HG03175 (cell line): ENCODE data around the gene CDH22.

ENCODE experiments used
- ATAC-seq: cut with Tn5 transposase; IDR thresholded peaks from one replicate; pipeline ENCODE4 v1.9.1; 2021; ENCODE audit warnings: mild to moderate bottlenecking, moderate library complexity; ENCODE audit not compliant: unreplicated experiment

Gene CDH22

DNA sequence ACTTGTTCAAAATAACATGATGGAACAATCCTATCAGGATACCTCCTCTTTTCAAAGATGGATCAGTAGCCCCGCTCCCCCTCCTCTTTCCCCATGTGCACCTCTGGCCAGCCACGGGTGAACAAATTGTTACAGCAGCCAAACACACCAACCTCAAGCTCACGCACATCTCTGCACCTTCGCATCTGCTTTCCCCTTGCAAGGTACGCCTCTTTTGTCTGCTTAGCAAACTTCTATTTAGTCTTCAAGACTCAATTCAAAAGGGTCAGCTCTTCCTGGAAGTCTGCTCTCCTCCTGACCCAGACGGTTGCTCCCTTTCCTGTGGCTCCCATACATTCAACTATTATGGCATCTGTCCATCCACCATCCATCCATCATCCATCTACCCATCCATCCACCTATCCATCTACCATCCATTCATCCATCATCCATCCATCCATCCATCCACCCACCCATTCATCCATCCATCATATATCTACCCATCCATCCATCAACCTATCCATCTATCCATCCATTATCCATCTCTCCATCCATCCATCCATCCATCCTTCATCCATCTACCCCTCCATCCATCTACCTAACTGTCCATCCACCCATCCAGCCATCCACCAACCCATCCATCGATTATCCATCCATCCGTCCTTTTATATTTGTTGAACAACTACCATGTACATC, 36.3 kb upstream of the CDH22 start:
- ATAC-seq = no peak

GRCh38 chr20:46343975-46344357, 35.7 kb upstream of the CDH22 start:
- no peak for ATAC-seq

DNA sequence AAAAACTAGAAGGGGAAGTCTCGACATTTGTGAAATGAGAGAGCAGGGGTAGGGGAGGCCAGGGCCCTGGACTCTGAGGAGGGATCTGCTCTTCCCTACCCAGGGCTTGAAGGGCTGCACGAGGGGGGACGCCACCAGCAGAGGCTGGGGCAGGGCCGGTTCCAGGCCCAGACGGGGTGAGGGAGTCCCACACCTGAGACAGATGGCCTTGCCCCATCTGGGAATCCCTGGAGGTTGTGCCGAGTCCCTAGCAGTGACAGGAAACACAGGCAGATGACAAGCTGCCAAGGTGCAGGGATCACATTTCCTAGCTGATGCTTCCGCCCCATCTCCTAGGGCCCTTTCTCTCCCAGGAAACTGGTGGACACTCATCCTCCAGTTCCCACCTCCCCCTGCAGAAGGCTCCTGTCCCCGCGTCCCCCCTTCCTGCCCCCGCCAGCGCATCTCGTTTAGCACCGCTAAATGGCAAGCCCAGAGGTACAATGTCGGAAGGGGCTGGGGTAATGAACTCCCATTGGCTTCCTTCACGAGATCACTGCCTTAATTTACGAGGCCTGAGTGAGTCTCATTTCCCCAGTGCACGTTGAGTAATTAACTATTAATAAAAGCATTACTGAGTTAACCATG, 35.2 kb upstream of the CDH22 start:
- ATAC-seq = no peak

DNA sequence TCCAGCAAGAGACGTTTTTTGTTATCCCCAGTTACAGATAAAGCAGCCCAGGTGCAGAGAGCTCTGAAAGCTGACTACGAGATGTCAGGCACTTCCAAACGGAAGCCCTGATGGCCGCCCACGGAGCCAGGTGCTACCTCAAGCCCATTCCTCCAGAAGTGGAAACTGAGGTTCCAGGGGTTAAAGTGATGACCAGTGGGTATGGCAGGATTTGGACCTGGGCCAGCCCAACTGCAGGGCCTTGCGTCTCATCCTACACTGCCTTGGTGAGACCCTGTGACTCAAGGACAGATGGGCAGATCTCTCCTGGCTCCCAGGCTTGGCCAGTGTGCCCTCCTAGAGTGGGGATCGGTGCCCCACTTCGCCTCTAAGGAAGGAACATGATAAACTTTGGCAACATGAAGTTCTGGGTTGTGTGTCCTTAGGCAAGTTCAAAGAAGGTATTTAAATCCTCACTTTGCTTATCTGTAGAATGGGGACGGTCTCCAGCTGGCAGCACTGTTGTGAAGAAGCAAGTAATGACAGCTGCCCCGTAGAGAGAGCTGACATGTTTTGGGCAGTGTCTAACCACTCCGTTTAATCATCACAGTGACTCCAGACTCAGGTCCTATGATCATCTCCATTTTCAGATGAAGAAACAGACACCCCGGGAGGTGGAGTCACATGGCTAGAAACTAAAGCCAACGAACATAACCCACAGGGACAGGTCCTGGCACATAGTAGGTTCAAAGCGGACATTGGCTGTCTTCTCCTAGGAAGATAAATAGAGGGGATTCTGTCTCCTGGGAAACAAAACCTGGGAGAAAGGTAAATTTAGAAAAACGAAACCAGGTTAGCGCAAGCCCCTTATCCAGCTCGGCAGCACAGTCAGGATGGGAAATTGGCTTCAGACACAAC, 34.4 kb upstream of the CDH22 start:
- no peak for ATAC-seq

DNA sequence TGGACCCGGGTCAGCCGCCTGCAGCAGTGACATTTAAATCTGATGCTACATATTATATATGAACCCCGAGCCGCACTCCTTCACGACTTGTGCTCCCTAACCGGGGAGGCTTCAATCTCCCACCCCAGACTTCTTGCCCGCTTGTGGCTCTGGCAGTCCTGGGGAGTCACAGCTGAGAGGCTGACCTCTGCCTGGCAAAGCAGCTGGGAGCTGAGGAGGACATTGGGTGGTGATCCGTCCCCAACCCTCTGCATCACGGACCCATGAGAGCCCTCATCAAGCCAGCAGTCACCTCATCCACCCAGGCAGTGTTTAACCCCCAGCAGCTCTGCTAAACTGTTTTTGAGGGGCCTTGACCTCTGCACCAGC, 33.7 kb upstream of the CDH22 start:
- ATAC-seq = no peak

- no peak for ATAC-seq
These were observed 33.0 kb upstream of the CDH22 start for GRCh38 chr20:46341074-46342009.

DNA sequence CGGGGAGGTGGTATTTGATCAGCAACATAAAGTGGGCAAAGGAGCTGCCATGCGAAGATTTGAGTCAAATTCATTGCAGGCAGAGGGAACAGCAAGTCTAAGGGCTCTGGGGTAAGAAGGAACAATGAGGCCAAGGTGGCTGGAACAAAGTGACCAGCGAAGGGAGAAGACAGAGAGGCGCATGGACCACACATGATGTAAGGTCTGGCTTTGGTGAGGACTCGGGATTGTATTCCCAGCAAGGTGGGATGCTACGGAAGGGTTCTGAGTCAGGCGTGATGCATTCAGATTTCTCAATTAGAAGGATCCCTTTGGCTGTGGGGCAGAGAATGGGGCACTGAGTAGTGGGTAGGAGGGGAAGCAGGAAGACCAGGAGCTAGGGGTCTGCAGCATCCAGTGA, 30.7 kb upstream of the CDH22 start:
- ATAC-seq = no peak

- ATAC-seq = no peak
These were observed 28.4 kb upstream of the CDH22 start for GRCh38 chr20:46336735-46337134.

DNA sequence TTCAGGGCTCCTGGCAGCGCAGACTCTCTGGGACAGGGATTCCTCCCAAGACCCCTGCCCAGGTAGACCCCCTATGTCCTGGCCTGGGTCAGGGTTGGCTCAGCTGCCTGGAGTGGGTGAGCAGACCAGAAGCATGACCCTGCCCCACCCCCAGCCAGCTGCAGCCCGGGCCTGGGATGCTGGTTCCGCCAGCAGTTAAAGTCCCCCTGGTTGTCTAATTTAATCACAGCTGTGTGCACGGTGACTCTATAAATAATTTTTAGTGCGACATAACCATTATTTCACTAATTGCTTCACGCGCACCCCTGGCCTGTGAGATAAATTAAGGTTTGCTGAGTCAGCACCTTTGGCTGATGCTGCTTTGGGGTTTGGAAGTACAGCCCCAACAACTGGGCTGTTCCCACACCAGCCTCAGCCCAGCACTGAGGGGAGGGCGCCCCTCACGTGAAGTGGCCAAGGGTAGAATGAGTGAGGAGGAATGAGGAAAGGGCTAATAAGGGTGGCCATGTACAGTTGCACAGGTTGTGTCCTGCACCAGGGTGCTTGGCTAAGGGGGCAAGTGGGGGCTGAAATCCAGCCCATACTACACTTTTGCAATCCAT, 26.1 kb upstream of the CDH22 start:
- ATAC-seq = no peak

DNA sequence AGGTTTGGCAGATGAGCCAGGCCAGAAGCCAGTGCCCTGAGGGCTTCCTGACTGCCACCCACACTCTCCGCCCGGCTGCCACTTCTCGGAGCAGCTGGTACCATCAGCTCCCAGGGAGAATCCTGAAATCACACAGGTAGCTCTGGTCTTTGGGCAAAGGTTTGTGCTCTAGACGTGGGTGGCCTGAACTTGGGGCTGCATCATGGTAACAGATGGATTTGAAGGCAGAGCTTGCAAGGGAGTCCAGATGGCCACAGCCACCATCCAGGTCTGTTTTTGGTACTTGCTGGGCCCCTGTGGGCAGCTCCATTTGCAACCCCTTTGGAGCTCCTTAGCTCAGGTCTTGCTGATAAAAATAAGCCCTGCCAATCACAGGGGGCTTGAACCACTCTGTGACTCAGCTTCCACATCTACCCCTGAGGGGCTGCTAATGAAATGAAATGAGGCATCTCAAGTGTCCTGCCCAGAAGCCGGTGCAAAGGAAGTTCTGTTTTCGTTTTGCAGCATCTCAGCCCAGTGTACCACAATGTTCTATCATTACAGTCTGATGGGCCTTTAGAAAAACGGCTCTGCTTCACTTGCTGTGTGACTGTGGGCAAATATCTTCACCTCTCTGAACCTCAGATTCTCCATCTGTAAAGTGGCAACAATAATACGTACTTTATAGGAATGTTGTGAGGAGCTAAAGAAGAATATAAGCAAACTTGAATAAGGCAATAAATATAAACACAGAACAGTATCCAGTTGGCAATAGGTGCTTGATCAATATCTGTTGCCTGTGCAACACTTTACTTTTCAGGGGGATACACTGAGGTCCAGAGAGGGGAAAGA, 25.1 kb upstream of the CDH22 start:
- ATAC-seq = no peak

DNA sequence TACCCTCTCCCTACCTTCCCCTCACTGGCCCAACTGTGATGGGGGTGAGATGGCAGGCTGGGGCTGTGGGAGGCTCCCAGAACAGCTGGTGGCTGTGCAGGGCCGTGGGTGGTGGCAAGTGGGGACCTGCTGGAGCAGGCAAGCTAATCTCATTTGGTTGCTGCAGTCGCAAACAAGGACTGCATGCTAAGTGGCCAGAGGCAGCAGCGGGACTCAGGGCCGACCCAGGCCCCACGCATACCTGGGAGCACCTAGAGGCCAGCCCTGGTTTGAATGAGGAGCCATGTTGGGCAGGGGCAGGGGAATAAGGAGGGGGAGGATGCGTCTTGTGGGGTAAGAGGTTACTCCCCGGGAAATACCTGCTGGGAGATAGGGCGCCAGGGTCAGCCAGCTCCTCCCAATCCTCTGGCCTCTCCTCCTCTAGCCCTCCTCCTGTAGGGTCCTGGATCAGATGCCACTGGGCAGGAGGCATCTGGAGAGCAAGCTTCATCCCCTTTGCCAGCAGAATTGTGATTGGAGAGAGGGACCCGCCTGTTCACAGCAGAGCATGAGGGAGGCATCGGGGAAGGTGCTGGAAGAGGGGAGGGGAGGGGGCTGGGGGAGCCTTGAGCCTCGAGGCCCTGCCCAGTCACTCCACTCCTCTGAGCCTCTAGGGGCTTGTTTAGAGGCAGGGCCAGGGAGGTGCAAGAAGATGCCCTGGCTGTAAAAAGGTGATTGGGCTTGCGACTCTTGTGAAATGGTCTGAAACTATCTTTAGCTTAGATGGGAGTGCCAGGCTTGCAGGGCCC, 24.3 kb upstream of the CDH22 start:
- ATAC-seq = no peak

- ATAC-seq = no peak
These were observed 23.5 kb upstream of the CDH22 start for GRCh38 chr20:46331611-46332361.

DNA sequence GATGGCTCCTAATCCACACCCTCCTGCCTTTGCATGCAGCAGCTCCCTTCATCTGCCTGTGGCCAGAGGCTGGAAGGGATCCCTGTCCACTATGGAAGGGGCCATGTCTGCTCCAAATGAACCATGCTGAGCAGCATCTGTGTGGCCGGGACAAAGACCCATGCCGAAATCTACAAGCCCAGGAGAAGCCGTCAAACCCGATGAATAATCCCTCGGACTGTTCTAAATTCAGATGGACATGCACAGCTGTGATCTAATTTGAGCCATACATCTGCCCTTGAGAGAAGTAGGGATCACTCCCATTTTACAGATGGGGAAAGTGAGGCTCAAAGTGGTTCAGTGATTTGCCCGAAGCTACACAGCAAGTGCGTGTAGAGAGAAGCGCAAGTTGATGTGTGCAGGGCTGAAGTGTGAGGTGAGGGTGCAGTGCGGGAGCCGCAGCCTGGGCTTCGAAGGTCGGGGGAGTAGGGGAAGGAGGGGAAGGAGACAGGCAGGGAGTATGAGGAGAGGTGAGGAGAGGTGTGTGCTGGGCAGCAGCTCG, 22.6 kb upstream of the CDH22 start:
- ATAC-seq = no peak

DNA sequence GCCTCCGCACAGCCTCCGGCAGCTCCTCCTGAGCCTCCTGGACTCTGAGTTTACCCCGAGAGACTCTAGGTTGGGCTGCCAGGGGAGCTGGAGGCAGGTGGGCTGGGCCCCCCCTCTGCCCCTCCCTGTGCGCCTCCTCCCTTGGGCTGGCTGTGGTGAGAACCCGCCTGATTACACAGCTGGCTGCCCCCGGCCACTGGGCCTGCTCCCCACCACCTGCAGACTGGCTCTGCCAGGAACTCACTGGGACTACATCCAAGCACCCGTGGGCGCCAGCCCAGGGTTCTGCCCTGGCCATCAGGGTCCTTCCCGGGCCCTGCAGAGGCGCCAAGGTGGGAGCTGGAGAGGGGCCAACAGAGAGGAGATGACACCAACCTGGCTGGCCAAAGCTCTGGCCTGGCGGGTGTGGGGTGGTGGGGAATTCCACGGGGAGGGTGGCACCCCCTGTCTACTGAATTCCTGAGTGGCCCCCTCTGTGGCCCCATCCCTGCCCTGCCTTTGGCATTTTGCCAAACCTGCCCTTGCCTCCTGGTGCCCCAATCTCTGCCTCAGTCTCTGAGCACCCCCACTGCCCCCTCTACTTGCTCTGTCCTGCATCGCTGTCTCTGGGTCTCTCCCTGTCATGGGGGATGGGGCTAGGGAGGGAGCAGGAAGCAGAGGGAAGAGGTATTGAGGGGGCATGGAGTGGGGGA, 21.9 kb upstream of the CDH22 start:
- no peak for ATAC-seq

- ATAC-seq = no peak
These were observed 20.0 kb upstream of the CDH22 start for GRCh38 chr20:46328200-46328882.

- ATAC-seq = no peak
These were observed 19.3 kb upstream of the CDH22 start for GRCh38 chr20:46327557-46327956.

DNA sequence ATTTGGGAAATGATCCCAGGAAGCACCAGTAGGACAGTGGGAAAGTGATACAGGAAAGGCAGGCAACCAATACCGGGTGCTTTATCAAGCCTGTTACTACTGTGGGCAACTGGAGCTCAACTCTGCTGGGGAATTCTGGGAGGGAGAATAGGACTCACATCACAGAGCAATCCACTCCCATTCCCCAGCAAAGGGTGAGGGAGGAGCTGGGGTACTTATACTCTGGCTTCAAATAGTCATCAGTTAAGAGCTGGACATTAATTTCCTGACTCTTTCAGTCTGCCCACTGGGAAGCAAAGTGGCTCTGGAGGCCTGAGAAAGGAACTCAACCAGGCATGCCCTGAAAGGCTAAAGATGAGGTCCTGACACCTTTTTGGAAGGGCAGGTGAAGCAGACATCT, 17.5 kb upstream of the CDH22 start:
- no peak for ATAC-seq
